B cell (primary cell): ENCODE measurements around the gene VTI1A.

Experiments
- CTCF ChIP-seq: fragments of 200-600 bp; IDR thresholded peaks from one replicate; pipeline ENCODE4 v1.8.0; 2022; ENCODE audit warnings: antibody characterized with exemption, mild to moderate bottlenecking
- EZH2 ChIP-seq: IDR thresholded peaks from 2 replicates; pipeline ENCODE4 v1.6.1; 2012; ENCODE audit warnings: borderline replicate concordance, low read depth, mild to moderate bottlenecking, moderate library complexity, low read length; ENCODE audit not compliant: insufficient read depth, poor library complexity, severe bottlenecking

- TF ChIP-seq CTCF (no peak), EZH2 (no peak)
Measured at GRCh38 chr10:112650588-112651030, 203.6 kb downstream of the VTI1A start.
